Erythroblast (primary cell): ENCODE data around the gene FLCN.
A peak's percentile ranks its signal among the peaks of the same experiment; 100 is the strongest.
"Not testable (repeated sequence)": the region's sequence is repeated elsewhere in the genome, so short reads cannot be mapped to it uniquely, and the experiment has no call there.

Source experiments
- DNase-seq, 2 experiments: peaks; one replicate each; lab custom pipeline; 2025; lab: John Stamatoyannopoulos, UW
- GATA1 ChIP-seq: IDR thresholded peaks from 2 replicates; pipeline ENCODE4 v1.6.1; 2011; ENCODE audit warnings: low read depth, mild to moderate bottlenecking, control low read depth, low read length, moderate library complexity
- POLR2A ChIP-seq: IDR thresholded peaks from 2 replicates; pipeline ENCODE4 v1.6.1; 2011; ENCODE audit warnings: mild to moderate bottlenecking, low read length

FLCN gene

GRCh38 chr17:17213775-17214174 lies 23.2 kb downstream of the FLCN start:
- no peak for DNase-seq
- no peak for TF ChIP-seq POLR2A
- TF ChIP-seq GATA1, result no peak

- TF ChIP-seq POLR2A, result no peak
- TF ChIP-seq GATA1, result no peak
- DNase-seq, result no peak
These were observed 29.0 kb downstream of the FLCN start for GRCh38 chr17:17207998-17208397.

DNA sequence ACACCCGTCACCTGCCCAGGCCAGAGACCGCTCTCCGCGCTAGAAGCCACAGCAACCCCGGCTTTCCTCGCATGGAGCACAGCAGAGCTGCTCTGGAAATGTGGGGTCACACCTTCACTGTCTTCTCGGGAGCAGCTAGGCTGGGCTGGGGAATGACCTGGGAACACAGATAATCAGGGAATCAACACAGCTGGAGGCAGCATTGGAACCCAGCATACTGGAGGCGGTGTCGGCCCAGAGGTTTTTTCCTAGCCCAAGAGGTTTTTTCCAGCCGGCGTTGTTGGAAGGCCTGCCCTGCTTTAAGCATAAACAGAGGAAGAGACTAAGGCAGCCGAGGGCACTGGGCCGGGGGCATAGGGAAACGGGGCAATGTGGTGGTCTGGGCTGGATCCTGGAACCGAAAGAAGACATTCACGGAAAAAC lies 30.0 kb downstream of the FLCN start:
- TF ChIP-seq POLR2A (no peak), GATA1 (no peak)
- no peak for DNase-seq

- DNase-seq, result peak; percentile 93 to 96
- no peak for TF ChIP-seq GATA1
- peak; percentile 49 for TF ChIP-seq POLR2A
These were observed 30.6 kb downstream of the FLCN start, which contains the start of gene PLD6 for GRCh38 chr17:17206124-17206912. TSS of gene PLD6 (minus strand) at chr17:17206333. CDS start at chr17:17206286, 47 bp downstream.

DNA sequence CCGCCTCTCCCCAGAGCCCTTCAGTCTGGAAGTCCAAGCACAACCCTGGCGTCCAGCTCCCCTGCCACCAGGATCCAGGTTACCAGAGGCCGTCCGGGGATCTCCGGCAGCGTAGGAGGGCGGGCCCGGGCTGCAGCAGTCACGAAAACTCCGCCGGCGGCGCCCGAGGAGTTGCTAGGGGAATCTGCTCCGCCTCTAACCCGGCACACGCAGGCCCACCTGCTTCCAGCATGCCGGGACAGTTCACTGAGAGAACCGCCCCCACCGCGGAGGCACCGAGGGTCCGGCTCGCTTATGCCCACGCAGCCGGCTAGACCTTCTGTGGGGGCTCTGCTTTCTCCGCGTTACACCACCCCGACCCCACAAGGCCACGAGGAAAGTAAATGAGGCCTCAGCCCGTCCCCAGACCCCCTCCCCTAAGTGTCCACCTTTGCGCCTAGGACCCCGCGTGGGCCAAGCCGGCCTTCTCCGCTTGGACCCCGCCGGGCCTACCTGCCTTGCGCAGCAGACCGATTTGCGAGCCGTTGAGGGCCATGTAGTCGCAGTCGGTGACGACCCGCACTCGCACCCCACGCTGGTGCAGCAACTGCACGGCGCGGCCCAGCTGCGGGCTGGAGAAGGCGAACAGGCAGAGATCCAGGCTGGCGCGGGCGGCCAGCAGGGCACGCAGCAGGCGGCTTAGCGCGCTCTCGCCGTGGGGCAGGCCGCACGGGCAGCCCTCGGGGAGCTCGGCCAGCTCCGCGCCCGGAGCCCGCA lies 31.4 kb downstream of the FLCN start:
- TF ChIP-seq GATA1 (no peak), POLR2A (no peak)
- DNase-seq, result peak; percentile 72 to 76

- DNase-seq, result no peak
- TF ChIP-seq POLR2A (no peak), GATA1 (no peak)
These were observed 32.2 kb downstream of the FLCN start for GRCh38 chr17:17204635-17205231.

DNA sequence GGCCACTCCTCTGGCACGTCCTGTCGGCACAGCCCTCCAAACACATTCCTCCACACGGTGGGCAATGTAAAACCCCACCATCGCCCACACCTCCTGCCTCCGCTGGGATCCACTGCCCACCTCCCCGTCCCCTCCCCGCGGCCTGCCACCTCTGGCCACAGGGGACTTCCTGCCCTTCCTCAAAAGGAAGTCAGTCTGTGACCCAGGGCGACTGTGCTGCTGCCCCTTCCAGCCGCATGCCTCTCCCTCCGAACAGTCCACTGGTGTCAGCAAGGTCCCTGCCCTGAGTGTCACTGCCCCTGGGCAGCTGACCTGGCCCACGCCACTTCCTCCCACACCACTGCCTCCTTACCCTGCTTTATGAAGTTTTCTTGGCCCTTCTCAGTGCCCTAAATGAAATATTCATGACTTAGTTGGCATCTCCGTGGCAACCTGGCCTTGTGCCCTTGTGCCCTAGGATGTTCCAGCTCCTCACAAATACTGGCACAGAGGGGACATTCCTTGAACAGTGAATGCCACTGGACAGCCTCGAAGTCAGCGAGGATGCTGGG lies 32.9 kb downstream of the FLCN start:
- no peak for DNase-seq
- no peak for TF ChIP-seq POLR2A
- TF ChIP-seq GATA1, result no peak

- no peak for DNase-seq
- TF ChIP-seq POLR2A (no peak), GATA1 (no peak)
These were observed 33.7 kb downstream of the FLCN start for GRCh38 chr17:17203173-17203730.

GRCh38 chr17:17201907-17202306 lies 35.1 kb downstream of the FLCN start:
- TF ChIP-seq GATA1 (no peak), POLR2A (no peak)
- no peak for DNase-seq

GRCh38 chr17:17201271-17201670 lies 35.7 kb downstream of the FLCN start:
- no peak for TF ChIP-seq GATA1
- no peak for TF ChIP-seq POLR2A
- DNase-seq, result no peak

- no peak for DNase-seq
- no peak for TF ChIP-seq POLR2A
- TF ChIP-seq GATA1, result no peak
These were observed 36.1 kb downstream of the FLCN start for GRCh38 chr17:17200831-17201230.

DNA sequence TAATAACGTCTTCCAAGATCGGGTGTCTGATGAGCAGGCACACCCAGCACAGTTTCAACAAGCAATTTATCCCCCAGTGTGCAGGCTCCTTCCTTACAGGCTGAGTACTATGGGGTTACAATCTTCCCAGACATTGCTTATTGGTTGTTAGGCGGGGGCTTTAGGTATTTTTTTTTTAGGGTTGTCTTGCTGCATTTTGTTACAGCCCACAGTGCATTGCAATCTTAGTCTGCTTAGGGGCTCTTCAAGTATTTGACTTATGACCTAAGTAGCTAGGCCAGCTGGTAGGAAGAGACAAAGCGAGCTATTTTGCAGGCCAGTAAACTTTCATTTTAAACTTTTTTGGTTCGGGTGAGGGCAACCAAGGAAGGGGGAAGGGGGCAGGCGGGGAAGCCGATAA lies 36.7 kb downstream of the FLCN start:
- no peak for TF ChIP-seq POLR2A
- no peak for DNase-seq

DNA sequence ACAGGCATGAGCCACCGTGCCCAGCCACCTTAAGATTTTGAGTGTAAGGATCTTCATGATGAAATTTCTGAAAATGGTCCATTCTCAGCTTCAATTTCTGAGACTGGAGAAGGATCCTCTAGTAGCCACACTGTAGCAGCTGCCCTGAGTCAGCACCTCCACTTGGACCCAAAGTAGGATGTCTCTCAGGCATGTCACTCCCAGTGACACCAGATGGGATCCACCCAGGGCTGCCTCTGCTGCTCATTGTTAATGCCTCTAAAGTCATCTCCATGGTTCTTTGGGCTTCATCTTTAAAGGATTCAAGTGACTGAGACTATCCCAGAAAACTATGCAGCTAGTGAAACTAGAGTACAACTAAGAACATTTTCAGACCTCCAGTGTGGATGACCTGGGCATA lies 38.7 kb downstream of the FLCN start:
- TF ChIP-seq GATA1 (no peak), POLR2A (no peak)
- no peak for DNase-seq

DNA sequence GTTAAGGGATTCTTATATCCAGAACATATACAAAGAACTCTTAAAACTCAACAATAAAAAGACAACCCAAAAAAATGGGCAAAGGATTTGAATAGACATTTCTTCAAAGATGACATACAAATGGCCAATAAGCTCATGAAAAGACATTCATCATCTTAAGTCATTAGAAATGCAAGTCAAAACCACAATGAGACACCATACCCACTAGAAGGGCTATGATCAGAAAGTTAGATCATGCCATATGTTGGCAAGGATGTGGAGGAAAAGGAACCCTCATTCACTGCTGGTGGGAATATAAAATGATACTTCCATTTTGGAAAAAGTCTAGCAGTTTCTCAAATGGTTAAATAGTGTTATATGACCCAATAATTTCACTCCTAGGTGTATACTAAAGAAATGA lies 40.2 kb downstream of the FLCN start:
- no peak for DNase-seq
- TF ChIP-seq POLR2A (no peak), GATA1 (no peak)

DNA sequence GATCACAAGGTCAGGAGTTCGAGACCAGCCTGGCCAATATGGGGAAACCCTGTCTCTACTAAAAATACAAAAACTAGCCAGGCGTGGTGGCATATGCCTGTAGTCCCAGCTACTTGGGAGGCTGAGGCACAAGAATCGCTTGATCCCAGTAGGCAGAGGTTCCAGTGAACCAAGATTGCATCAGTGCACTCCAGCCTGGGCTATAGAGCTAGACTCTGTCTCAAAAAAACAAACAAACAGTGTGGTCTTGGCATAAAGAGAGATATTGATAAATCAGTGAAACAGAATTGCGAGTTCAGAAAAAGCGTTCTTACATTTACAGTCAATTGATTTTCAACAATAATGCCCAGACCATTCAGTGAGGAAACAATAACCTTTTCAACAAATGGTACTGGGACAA lies 41.5 kb downstream of the FLCN start:
- not testable (repeated sequence) for DNase-seq
